HCT116 (cell line): ENCODE data around the gene RIPOR1. TPM values are rescaled to one million over a fixed set of nuclear protein-coding genes. Genes with fewer than 3 reads are reported as not detected.

ENCODE experiments used
- ATAC-seq: fragments of 200-7000 bp; cut with Tn5 transposase; 2 replicates; pipeline ENCODE4 v1.9.1; 2020; ENCODE audit warnings: mild to moderate bottlenecking, moderate library complexity
- BruUV-seq: library from RNA; stranded (reverse); fragments of 400-500 nt; replicated peaks from 2 replicates; lab custom pipeline; 2021; lab: Mats Ljungman, UMichigan
- CTCF ChIA-PET: fragments of 300-600 bp; sonication (Branson Sonifier 250); formaldehyde crosslinking; loops from one replicate; lab custom pipeline; 2021; ENCODE audit warnings: antibody characterized with exemption; lab: Charles Lee
- POLR2A ChIA-PET: fragments of 300-600, 350-600 bp; sonication (Branson Sonifier 250); formaldehyde crosslinking; loops from one replicate; lab custom pipeline; 2021; ENCODE audit warnings: antibody characterized with exemption; lab: Charles Lee
- RAD21 ChIA-PET, 2 experiments: fragments of 300-600 bp; sonication (Branson Sonifier 250); formaldehyde crosslinking; loops; one replicate each; lab custom pipeline; 2023; ENCODE audit warnings: low total read pairs in 2 of 2; ENCODE audit not compliant: uncharacterized antibody in 2 of 2, unreplicated experiment in 2 of 2, low non-redundant PET in 1 of 2; lab: Charles Lee
- DNase-seq: peaks from one replicate; pipeline ENCODE4 v3.0.0-alpha.2; 2010; ENCODE audit warnings: low read depth, low spot score
- H2AFZ ChIP-seq: fragments of 200-600 bp; shearing (Covaris generic), sonication (generic); 2 replicates; pipeline ENCODE4 v1.6.1; 2017; ENCODE audit warnings: low read depth, mixed run types, mixed read lengths, antibody characterized with exemption, low read length; ENCODE audit not compliant: poor library complexity, severe bottlenecking
- H3K27ac ChIP-seq: 2 replicates; pipeline ENCODE4 v1.5.1; 2012; ENCODE audit warnings: low read depth, low read length
- H3K27me3 ChIP-seq: fragments of 200-600 bp; sonication (generic); 2 replicates; pipeline ENCODE4 v1.6.1; 2016; ENCODE audit warnings: mixed run types, low read length, mixed read lengths; ENCODE audit not compliant: insufficient read depth
- H3K36me3 ChIP-seq, 2 experiments: fragments of 200-500 bp in 1 of 2; fragments of 200-600 bp in 1 of 2; sonication (Bioruptor generic) in 1 of 2; sonication (generic) in 1 of 2; 2 replicates each; pipeline versions ENCODE4 v1.5.1 to v1.6.1; 2014 to 2016; ENCODE audit warnings: low read length in 2 of 2, inconsistent platforms in 1 of 2, mixed read lengths in 1 of 2, mixed run types in 1 of 2; ENCODE audit not compliant: insufficient read depth in 2 of 2, control insufficient read depth in 1 of 2
- H3K4me1 ChIP-seq, 2 experiments: fragments of 200-600 bp in 1 of 2; sonication (generic) in 1 of 2; 2 replicates each; pipeline versions ENCODE4 v1.5.1 to v1.6.1; 2012 to 2017; ENCODE audit warnings: low read length in 2 of 2, inconsistent platforms in 1 of 2, mild to moderate bottlenecking in 1 of 2, mixed read lengths in 1 of 2, mixed run types in 1 of 2, moderate library complexity in 1 of 2; ENCODE audit not compliant: insufficient read depth in 2 of 2, control insufficient read depth in 1 of 2
- H3K4me2 ChIP-seq: fragments of 200-600 bp; sonication (generic); 2 replicates; pipeline ENCODE4 v1.6.1; 2017; ENCODE audit warnings: mixed run types, low read length, mixed read lengths
- H3K4me3 ChIP-seq, 2 experiments: fragments of 200-600 bp in 1 of 2; sonication (generic) in 1 of 2; replicated peaks in 1 of 2; 2 replicates each; pipeline ENCODE4 v1.5.1; 2011 to 2016; ENCODE audit warnings: low read length in 2 of 2, control low read depth in 1 of 2, low read depth in 1 of 2, mild to moderate bottlenecking in 1 of 2, mixed read lengths in 1 of 2, mixed run types in 1 of 2
- H3K79me2 ChIP-seq: fragments of 200-600 bp; sonication (generic); 2 replicates; pipeline ENCODE4 v1.6.1; 2017; ENCODE audit warnings: mild to moderate bottlenecking, mixed run types, low read length, moderate library complexity, mixed read lengths; ENCODE audit not compliant: insufficient read depth
- H3K9ac ChIP-seq: fragments of 200-600 bp; sonication (generic); 2 replicates; pipeline ENCODE4 v1.6.1; 2016; ENCODE audit warnings: low read length, mixed read lengths
- H3K9me2 ChIP-seq: fragments of 200-600 bp; sonication (generic), shearing (Covaris generic); 2 replicates; pipeline ENCODE4 v1.6.1; 2017; ENCODE audit warnings: mixed run types, mild to moderate bottlenecking, moderate library complexity; ENCODE audit not compliant: insufficient read depth
- H3K9me3 ChIP-seq, 2 experiments: fragments of 200-500 bp in 1 of 2; fragments of 200-600 bp in 1 of 2; sonication (Bioruptor generic) in 1 of 2; sonication (generic) in 1 of 2; 2 replicates each; pipeline ENCODE4 v1.6.1; 2014 to 2017; ENCODE audit warnings: low read length in 2 of 2, mixed read lengths in 2 of 2, inconsistent platforms in 1 of 2, low read depth in 1 of 2, mild to moderate bottlenecking in 1 of 2, mixed run types in 1 of 2, moderate library complexity in 1 of 2; ENCODE audit not compliant: control insufficient read depth in 1 of 2, insufficient read depth in 1 of 2
- H4K20me1 ChIP-seq: fragments of 200-600 bp; sonication (generic), shearing (Covaris generic); 2 replicates; pipeline ENCODE4 v1.6.1; 2017; ENCODE audit warnings: mixed run types, mild to moderate bottlenecking, moderate library complexity; ENCODE audit not compliant: insufficient read depth
- CBX3 ChIP-seq: IDR thresholded peaks from 2 replicates; pipeline ENCODE4 v1.6.1; 2012; ENCODE audit warnings: low read depth
- EZH2phosphoT487 ChIP-seq: fragments of 200-600 bp; IDR thresholded peaks from 2 replicates; pipeline ENCODE4 v1.6.1; 2018; ENCODE audit warnings: antibody characterized with exemption, borderline replicate concordance
- FOSL1 ChIP-seq: IDR thresholded peaks from 2 replicates; pipeline ENCODE4 v1.6.1; 2012; ENCODE audit warnings: low read depth
- SIN3A ChIP-seq: IDR thresholded peaks from 2 replicates; pipeline ENCODE4 v1.6.1; 2012; ENCODE audit warnings: low read depth
- SP1 ChIP-seq: IDR thresholded peaks from 2 replicates; pipeline ENCODE4 v1.6.1; 2012; ENCODE audit warnings: low read depth
- SRF ChIP-seq: IDR thresholded peaks from 2 replicates; pipeline ENCODE4 v1.6.1; 2012; ENCODE audit warnings: low read depth
- TCF7L2 ChIP-seq: IDR thresholded peaks from 2 replicates; pipeline ENCODE4 v1.7.0; 2011; ENCODE audit warnings: borderline replicate concordance, inconsistent platforms; ENCODE audit not compliant: insufficient read depth, insufficient read length; ENCODE audit errors: extremely low read depth
- YY1 ChIP-seq: IDR thresholded peaks from 2 replicates; pipeline ENCODE4 v1.6.1; 2011; ENCODE audit warnings: low read length, low read depth, moderate library complexity, mild to moderate bottlenecking; ENCODE audit not compliant: insufficient replicate concordance; ENCODE audit errors: extremely low read depth
- ZNF274 ChIP-seq: fragments of 200-500 bp; sonication (Bioruptor generic); IDR thresholded peaks from 2 replicates; pipeline ENCODE4 v1.6.1; 2014; ENCODE audit warnings: mild to moderate bottlenecking, low read depth, low read length, inconsistent platforms
- intact Hi-C: fragments of 100-400 bp; cut with micrococcal nuclease; formaldehyde crosslinking; loops from 2 replicates; pipeline ENCODE4 v1.10.0; 2022
- total RNA-seq: library from RNA; stranded (reverse); gene quantifications from one replicate; pipeline ENCODE4 v1.2.1, GENCODE V29; 2021; ENCODE audit not compliant: unreplicated experiment
- TF ChIP-seq, protein P1 (sequence below): IDR thresholded peaks from 2 replicates; pipeline ENCODE4 v1.6.1; 2012; ENCODE audit warnings: low read depth

RIPOR1 gene
- total RNA-seq, 1 experiment from 2014 or later, result 60.0 TPM

DNA sequence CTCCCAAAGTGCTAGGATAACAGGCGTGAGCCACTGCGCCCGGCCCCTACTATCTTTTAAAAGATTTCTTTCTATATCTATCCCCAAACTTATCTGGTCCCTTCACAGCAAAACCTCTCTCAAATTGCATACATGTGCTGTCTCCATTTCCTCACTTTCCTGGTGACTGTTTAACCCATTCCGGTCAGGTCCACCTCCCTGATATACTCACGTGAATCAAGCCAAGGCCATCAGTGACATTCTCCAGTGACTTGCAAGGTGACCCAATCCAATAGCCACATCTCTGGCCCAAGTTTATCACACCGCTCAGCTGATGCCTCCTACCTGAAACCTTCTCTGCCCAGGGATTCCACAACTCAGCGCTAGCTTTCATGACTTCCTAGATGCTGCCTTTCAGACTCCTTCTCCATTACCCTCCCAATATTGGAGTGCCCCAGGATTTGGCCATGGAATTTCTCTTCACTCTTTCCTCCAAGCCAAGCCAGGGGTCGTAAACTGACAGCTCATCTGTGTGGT lies 32.3 kb downstream of the RIPOR1 start (continued):
- TF ChIP-seq, protein P1, sequence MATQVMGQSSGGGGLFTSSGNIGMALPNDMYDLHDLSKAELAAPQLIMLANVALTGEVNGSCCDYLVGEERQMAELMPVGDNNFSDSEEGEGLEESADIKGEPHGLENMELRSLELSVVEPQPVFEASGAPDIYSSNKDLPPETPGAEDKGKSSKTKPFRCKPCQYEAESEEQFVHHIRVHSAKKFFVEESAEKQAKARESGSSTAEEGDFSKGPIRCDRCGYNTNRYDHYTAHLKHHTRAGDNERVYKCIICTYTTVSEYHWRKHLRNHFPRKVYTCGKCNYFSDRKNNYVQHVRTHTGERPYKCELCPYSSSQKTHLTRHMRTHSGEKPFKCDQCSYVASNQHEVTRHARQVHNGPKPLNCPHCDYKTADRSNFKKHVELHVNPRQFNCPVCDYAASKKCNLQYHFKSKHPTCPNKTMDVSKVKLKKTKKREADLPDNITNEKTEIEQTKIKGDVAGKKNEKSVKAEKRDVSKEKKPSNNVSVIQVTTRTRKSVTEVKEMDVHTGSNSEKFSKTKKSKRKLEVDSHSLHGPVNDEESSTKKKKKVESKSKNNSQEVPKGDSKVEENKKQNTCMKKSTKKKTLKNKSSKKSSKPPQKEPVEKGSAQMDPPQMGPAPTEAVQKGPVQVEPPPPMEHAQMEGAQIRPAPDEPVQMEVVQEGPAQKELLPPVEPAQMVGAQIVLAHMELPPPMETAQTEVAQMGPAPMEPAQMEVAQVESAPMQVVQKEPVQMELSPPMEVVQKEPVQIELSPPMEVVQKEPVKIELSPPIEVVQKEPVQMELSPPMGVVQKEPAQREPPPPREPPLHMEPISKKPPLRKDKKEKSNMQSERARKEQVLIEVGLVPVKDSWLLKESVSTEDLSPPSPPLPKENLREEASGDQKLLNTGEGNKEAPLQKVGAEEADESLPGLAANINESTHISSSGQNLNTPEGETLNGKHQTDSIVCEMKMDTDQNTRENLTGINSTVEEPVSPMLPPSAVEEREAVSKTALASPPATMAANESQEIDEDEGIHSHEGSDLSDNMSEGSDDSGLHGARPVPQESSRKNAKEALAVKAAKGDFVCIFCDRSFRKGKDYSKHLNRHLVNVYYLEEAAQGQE, result no peak
- no peak for TF ChIP-seq YY1
- no peak for TF ChIP-seq EZH2phosphoT487
- TF ChIP-seq SIN3A, result no peak
- no peak for TF ChIP-seq ZNF274
- no peak for TF ChIP-seq TCF7L2
- TF ChIP-seq FOSL1, result no peak
- no peak for TF ChIP-seq SRF

DNA sequence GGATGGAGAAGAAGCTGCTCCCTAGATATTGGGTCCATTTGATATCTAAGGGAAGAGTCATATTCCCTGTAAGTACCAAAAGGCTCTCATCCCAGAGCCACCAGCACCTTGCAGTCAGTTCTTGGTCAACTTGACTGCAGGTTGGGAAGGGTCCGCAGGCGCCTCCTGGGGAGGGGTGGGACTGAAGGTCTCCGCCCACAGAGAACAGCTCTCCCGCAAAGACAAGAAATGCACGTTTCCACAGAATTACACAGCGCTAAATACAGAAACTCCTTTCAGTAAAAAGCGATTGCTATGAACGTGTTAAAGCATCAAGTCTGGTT lies 32.8 kb downstream of the RIPOR1 start:
- Histone ChIP-seq H3K9me3 (no peaks in the 10 kb centered on the region), H3K9ac (peak overlapping the region; percentile 76), H3K9me2 (no peaks in the 10 kb centered on the region), H3K36me3 (no peaks in the 10 kb centered on the region), H3K27ac (peak overlapping the region; percentile 100), H3K27me3 (no peaks in the 10 kb centered on the region), H3K79me2 (peaks cover 35% of the 10 kb centered on the region), H3K4me2 (peak overlapping the region; percentile 85), H2AFZ (no peak overlapping the region), H3K4me1 (peaks cover 20 to 30% of the 10 kb centered on the region in 2 experiments), H4K20me1 (no peaks in the 10 kb centered on the region), H3K4me3 (peak overlapping the region; percentile 66 to 99)
- intact Hi-C loops, result no loop called here
- 0 out of 2 replicates have a peak, but pooled peaks have one; percentile 16 for TF ChIP-seq CBX3
- no peak for TF ChIP-seq SP1
- DNase-seq, result no peak
- CTCF ChIA-PET, result interaction anchor here (0.7 to 3.2 kb wide), 6 partner anchors 15 to 114 kb away, joined by 3 to 29 read pairs (median 4); no protein-coding TSS in a partner anchor
- RAD21 ChIA-PET, result interaction anchor here in 1 of 2 experiments (1.1 to 1.6 kb wide), 2 partner anchors 15 to 23 kb away, joined by 3 to 4 read pairs; no protein-coding TSS in a partner anchor
- TSS peak; percentile 77 for BruUV-seq
- POLR2A ChIA-PET, result interaction anchor here (0.9 to 1.9 kb wide), 4 partner anchors 14 to 374 kb away, joined by 4 to 5 read pairs (median 4); partner anchors contain the start of gene ACD
- no peak for ATAC-seq
